Brain microvascular endothelial cell (primary cell): ENCODE data around the gene POU2AF2.

Experiments
- DNase-seq: peaks from one replicate; pipeline ENCODE4 v3.0.0-alpha.2; 2020
- H3K27ac ChIP-seq: fragments of 250-450 bp; sonication (Bioruptor Pico); 2 replicates; pipeline ENCODE4 v1.5.1; 2020; ENCODE audit warnings: mild to moderate bottlenecking, moderate library complexity
- H3K27me3 ChIP-seq: fragments of 250-450 bp; sonication (Bioruptor Pico); replicated peaks from 2 replicates; pipeline ENCODE4 v1.5.1; 2020; ENCODE audit warnings: mild to moderate bottlenecking
- H3K36me3 ChIP-seq: fragments of 250-450 bp; sonication (Bioruptor Pico); replicated peaks from 2 replicates; pipeline ENCODE4 v1.5.1; 2020; ENCODE audit warnings: mild to moderate bottlenecking
- H3K4me3 ChIP-seq: 2 replicates; pipeline ENCODE4 v1.5.1; 2011; ENCODE audit warnings: low read depth, mild to moderate bottlenecking, control low read depth, low read length, moderate library complexity
- CTCF ChIP-seq: IDR thresholded peaks from 2 replicates; pipeline ENCODE4 v1.5.1; 2011; ENCODE audit warnings: low read depth, mild to moderate bottlenecking, moderate library complexity, low read length, control low read depth, inconsistent platforms; ENCODE audit errors: missing control alignments
- in situ Hi-C: cut with HindIII; loops from 2 replicates; pipeline ENCODE4 v1.10.0; 2017; ENCODE audit warnings: low sequenced_read_pairs, low pct_ligation_motif_present

Gene POU2AF2

GRCh38 chr11:111325259-111325658 is 79.7 kb downstream of the POU2AF2 start:
- H3K27ac ChIP-seq: no peak overlapping the region
- no peak for TF ChIP-seq CTCF
- H3K4me3 ChIP-seq: no peak overlapping the region
- H3K36me3 ChIP-seq: no peaks in the 10 kb centered on the region
- no peak for DNase-seq
- in situ Hi-C loops: no loop called here
- no peaks in the 10 kb centered on the region for H3K27me3 ChIP-seq

DNA sequence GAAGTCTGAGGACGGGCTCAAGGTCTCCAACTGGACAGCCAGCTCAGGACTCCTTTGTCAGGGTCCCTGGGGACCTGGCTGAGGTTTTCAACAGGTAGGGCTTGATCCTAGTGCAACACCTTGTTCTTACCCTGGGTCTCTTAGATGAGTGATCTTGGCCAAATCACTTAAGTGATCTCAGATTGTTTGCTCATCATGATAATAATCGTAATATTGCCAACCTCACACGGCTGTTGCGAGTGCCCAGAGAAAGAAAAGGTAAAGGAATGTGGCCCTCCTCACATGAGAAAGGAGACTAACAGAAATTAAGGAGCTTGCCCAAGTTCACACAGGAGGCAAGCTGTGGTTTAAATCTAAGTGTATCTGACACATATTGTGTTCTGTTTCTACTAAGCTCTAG is 81.3 kb downstream of the POU2AF2 start:
- DNase-seq: no peak
- no peak overlapping the region for H3K4me3 ChIP-seq
- H3K36me3 ChIP-seq: no peaks in the 10 kb centered on the region
- no peaks in the 10 kb centered on the region for H3K27me3 ChIP-seq
- no peak for TF ChIP-seq CTCF
- in situ Hi-C loops: no loop called here
- H3K27ac ChIP-seq: no peak overlapping the region

GRCh38 chr11:111327908-111328624 is 82.5 kb downstream of the POU2AF2 start:
- TF ChIP-seq CTCF: no peak
- H3K4me3 ChIP-seq: no peak overlapping the region
- H3K27me3 ChIP-seq: no peaks in the 10 kb centered on the region
- DNase-seq: no peak
- no peak overlapping the region for H3K27ac ChIP-seq
- no peaks in the 10 kb centered on the region for H3K36me3 ChIP-seq
- in situ Hi-C loops: no loop called here

DNA sequence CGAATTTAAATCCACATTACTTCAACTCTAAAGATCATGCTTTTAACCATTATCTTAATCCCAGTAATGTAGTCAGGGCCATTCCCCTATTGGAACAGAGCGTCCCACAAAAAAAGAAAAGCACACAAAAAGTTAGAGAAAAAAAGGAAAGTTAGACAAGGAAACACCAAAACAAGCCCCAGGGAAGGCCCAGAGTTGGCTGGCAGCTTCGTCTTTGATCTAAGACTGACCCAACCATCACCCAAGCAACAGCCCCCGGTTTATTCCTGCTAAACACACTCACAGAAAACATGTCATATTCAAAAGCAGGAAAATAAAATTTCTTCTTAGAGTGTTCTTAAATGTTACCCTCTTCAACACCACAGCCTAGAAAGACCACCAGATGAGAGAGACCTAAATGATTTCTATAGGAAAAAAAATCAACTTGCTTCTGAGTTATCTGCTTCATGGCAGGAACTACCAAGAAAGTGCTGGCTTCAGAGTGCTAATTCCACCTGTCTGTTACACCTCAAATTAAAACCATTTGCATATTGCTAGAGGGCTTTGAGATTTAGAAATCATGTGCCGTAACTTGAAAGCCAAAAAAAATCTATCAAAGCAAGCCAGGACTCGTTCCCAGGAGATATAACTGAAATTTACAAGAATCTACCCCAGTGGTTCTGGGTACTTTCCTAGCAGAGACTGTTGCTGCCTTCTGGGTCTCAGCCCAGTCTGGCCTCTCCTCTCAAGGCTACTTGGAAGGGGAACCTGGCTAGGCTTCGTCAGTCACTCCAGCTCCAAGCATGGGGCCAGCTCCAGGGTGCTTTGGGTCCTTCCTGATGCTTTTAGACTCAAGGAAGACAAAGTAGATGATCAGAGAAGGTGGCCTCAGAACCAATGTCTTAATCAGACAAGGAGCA is 84.0 kb downstream of the POU2AF2 start:
- DNase-seq: no peak
- no peaks in the 10 kb centered on the region for H3K27me3 ChIP-seq
- in situ Hi-C loops: no loop called here
- no peak for TF ChIP-seq CTCF
- H3K4me3 ChIP-seq: no peak overlapping the region
- H3K27ac ChIP-seq: no peak overlapping the region
- no peaks in the 10 kb centered on the region for H3K36me3 ChIP-seq

DNA sequence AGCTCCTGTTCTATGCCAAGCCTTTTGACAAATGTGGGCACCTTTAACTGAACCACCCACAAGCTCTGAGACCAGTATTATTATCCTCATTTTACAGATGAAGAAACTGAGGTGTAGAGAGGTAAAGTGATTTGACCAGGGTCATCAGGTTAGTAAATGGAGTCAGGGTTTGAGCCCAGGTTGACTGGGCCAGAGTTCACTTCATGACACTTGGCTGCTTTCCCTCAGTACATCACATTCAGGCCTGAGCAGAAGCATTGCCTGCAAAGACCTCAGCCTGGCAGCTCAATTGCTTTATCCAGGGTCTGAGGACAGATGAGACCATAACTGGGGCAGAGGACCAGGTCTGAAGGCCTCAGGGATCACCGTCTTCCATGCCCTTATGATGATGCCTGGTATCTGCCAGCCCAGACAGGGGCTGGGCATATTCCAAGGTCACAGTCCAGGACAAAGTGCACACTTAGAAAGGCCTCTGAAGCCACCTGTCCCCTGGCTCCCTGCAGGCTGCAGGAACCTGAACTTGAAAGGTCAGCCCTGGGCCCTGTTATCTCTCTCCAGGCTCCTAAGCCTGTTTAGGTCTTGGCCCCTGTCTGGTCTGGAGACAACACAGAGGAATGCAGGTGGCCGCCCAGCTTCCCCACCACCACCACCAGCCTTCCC is 84.8 kb downstream of the POU2AF2 start:
- Histone ChIP-seq H3K27ac (no peak overlapping the region), H3K27me3 (no peaks in the 10 kb centered on the region), H3K36me3 (no peaks in the 10 kb centered on the region), H3K4me3 (no peak overlapping the region)
- TF ChIP-seq CTCF: no peak
- DNase-seq: no peak
- in situ Hi-C loops: no loop called here
